ENCODE measurements around the gene GMDS.

DNA sequence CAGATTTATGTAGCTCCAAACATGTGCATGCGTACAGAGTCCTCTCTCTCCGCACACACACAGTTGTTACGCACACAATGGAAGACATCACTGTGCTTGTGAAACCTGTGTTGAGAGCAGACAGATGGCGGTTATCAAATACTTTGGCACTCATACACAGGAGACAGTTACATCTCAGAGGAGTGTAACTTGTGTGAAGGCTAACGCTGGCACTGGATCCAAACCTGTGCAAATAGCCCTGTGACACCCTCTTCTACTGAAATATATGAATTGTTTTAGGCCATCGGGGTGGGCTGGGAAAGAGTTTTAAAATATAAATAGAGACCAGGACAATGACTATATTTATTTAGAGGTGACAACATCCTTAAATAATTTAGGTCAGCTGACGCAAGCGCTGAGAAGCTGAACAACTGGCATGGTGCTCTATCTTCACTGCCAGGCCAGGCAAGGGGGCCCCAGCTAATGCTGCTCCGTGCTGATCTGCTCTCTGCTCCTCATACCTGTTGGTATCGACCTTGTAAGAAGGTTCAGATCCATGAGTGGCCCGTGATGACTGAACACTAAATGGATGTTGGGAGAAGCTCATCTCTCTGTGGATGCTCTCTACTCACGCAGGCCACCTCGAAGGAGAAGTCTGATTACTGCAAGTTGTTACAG lies 566.2 kb downstream of the GMDS start:
- TF ChIP-seq, protein P1, sequence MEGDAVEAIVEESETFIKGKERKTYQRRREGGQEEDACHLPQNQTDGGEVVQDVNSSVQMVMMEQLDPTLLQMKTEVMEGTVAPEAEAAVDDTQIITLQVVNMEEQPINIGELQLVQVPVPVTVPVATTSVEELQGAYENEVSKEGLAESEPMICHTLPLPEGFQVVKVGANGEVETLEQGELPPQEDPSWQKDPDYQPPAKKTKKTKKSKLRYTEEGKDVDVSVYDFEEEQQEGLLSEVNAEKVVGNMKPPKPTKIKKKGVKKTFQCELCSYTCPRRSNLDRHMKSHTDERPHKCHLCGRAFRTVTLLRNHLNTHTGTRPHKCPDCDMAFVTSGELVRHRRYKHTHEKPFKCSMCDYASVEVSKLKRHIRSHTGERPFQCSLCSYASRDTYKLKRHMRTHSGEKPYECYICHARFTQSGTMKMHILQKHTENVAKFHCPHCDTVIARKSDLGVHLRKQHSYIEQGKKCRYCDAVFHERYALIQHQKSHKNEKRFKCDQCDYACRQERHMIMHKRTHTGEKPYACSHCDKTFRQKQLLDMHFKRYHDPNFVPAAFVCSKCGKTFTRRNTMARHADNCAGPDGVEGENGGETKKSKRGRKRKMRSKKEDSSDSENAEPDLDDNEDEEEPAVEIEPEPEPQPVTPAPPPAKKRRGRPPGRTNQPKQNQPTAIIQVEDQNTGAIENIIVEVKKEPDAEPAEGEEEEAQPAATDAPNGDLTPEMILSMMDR (conservative IDR thresholded peaks at IDR 0.05; ENCODE audit: low read depth, low read length): no peak
- TF ChIP-seq POLR2A (IDR thresholded peaks at IDR 0.05; ENCODE audit: low read depth, low read length) (no peak), RFX5 (IDR thresholded peaks at IDR 0.05; ENCODE audit: low read depth, low read length) (no peak), USF2 (IDR thresholded peaks at IDR 0.05; ENCODE audit: low read depth, low read length) (no peak; the same call in 1 of the 2 replicates), MXI1 (IDR thresholded peaks at IDR 0.05; ENCODE audit: borderline replicate concordance, low read depth, low read length) (no peak), RAD21 (IDR thresholded peaks at IDR 0.05; ENCODE audit: low read length) (no peak), SMC3 (IDR thresholded peaks at IDR 0.05; ENCODE audit: low read depth, low read length) (no peak), CHD1 (IDR thresholded peaks at IDR 0.05; ENCODE audit: low read depth, low read length) (no peak), NFE2L2 (IDR thresholded peaks at IDR 0.05; ENCODE audit: low read depth, low read length) (no peak), BHLHE40 (IDR thresholded peaks at IDR 0.05; ENCODE audit: low read depth, low read length) (no peak)
